Astrocyte (in vitro differentiated cells and primary cell): ENCODE results near the gene SLC35F1. TPM values are rescaled to one million over a fixed set of nuclear protein-coding genes. Genes with fewer than 3 reads are reported as not detected.

Experiments used
- DNase-seq: peaks from one replicate; pipeline ENCODE4 v3.0.0-alpha.2; 2010; ENCODE audit warnings: low read depth
- FAIRE-seq: peaks from 2 replicates; lab custom pipeline; 2011; peaks lifted over from hg19 to GRCh38; lab: Jason Lieb, UNC
- H2AFZ ChIP-seq: 2 replicates; pipeline ENCODE4 v1.6.0; 2012; ENCODE audit warnings: low read depth, low read length, inconsistent platforms
- H3K27ac ChIP-seq: 2 replicates; pipeline ENCODE4 v1.5.1; 2011; ENCODE audit warnings: low read depth, low read length, inconsistent platforms
- H3K27me3 ChIP-seq: 2 replicates; pipeline ENCODE4 v1.6.0; 2011; ENCODE audit warnings: low read length, inconsistent platforms; ENCODE audit not compliant: insufficient read depth
- H3K36me3 ChIP-seq: 2 replicates; pipeline ENCODE4 v1.5.1; 2011; ENCODE audit warnings: low read length, inconsistent platforms; ENCODE audit not compliant: insufficient read depth
- H3K4me1 ChIP-seq: 2 replicates; pipeline ENCODE4 v1.5.1; 2011; ENCODE audit warnings: low read length, inconsistent platforms; ENCODE audit not compliant: insufficient read depth
- H3K4me2 ChIP-seq: 2 replicates; pipeline ENCODE4 v1.6.0; 2012; ENCODE audit warnings: low read length, inconsistent platforms
- H3K4me3 ChIP-seq: 2 replicates; pipeline ENCODE4 v1.5.1; 2011; ENCODE audit warnings: low read depth, mild to moderate bottlenecking, low read length, inconsistent platforms; ENCODE audit not compliant: insufficient read depth
- H3K79me2 ChIP-seq: 2 replicates; pipeline ENCODE4 v1.6.0; 2012; ENCODE audit warnings: mild to moderate bottlenecking, low read length, inconsistent platforms; ENCODE audit not compliant: insufficient read depth
- H3K9ac ChIP-seq: 2 replicates; pipeline ENCODE4 v1.6.0; 2012; ENCODE audit warnings: mild to moderate bottlenecking, low read length, inconsistent platforms
- H3K9me3 ChIP-seq: 2 replicates; pipeline ENCODE4 v1.5.1; 2012; ENCODE audit warnings: low read depth, mild to moderate bottlenecking, low read length, inconsistent platforms; ENCODE audit not compliant: insufficient read depth
- H4K20me1 ChIP-seq: 2 replicates; pipeline ENCODE4 v1.6.0; 2012; ENCODE audit warnings: low read length, inconsistent platforms; ENCODE audit not compliant: insufficient read depth
- H3K27ac Mint-ChIP-seq: one replicate; pipeline ENCODE4 v1.8.0; 2021; ENCODE audit warnings: mild to moderate bottlenecking, mixed read lengths; ENCODE audit not compliant: unreplicated experiment
- H3K27me3 Mint-ChIP-seq: one replicate; pipeline ENCODE4 v1.8.0; 2021; ENCODE audit warnings: low read depth, mixed read lengths; ENCODE audit not compliant: unreplicated experiment
- H3K36me3 Mint-ChIP-seq: one replicate; pipeline ENCODE4 v1.8.0; 2021; ENCODE audit warnings: low read depth, mixed read lengths; ENCODE audit not compliant: unreplicated experiment
- H3K4me1 Mint-ChIP-seq: one replicate; pipeline ENCODE4 v1.8.0; 2021; ENCODE audit warnings: low read depth, mixed read lengths; ENCODE audit not compliant: unreplicated experiment
- H3K4me3 Mint-ChIP-seq: one replicate; pipeline ENCODE4 v1.8.0; 2021; ENCODE audit warnings: mild to moderate bottlenecking, moderate library complexity, mixed read lengths; ENCODE audit not compliant: unreplicated experiment
- H3K9me3 Mint-ChIP-seq: one replicate; pipeline ENCODE4 v1.8.0; 2021; ENCODE audit warnings: mild to moderate bottlenecking, mixed read lengths; ENCODE audit not compliant: unreplicated experiment
- EZH2 ChIP-seq: IDR thresholded peaks from 2 replicates; pipeline ENCODE4 v1.6.1; 2012; ENCODE audit warnings: mild to moderate bottlenecking, low read length, inconsistent platforms; ENCODE audit not compliant: insufficient read depth
- total RNA-seq: library from RNA; stranded (reverse); gene quantifications from 2 replicates; pipeline ENCODE4 v1.2.1, GENCODE V29; 2021
- TF ChIP-seq, protein P1 (sequence below): IDR thresholded peaks from 2 replicates; pipeline ENCODE4 v1.5.1; 2011; ENCODE audit warnings: low read depth, mild to moderate bottlenecking, inconsistent platforms, low read length, moderate library complexity; ENCODE audit not compliant: insufficient read depth

The SLC35F1 gene
- total RNA-seq, 1 donor from 2014 or later, result 1.0 TPM

DNA sequence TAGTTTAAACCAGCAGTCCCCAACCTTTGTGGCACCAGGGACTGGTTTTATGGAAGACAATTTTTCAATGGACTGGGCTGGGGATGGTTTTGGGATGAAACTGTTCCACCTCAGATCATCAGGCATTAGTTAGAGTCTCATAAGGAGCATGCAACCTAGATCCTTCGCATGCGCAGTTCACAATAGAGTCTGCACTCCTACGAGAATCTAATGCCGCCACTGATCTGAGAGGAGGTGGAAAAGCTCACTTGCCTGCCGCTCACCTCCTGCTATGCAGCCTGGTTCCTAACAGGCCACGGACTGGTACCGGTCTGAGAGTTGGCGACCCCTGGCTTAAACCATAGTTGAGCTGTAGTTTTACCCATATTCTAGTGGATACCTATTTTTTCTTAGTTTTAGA is 154.6 kb downstream of the SLC35F1 start:
- no peaks in the 10 kb centered on the region for H3K4me1 Mint-ChIP-seq
- Histone ChIP-seq H3K36me3 (no peaks in the 10 kb centered on the region), H2AFZ (no peak overlapping the region), H3K4me1 (no peaks in the 10 kb centered on the region), H3K27me3 (no peaks in the 10 kb centered on the region), H3K9ac (no peak overlapping the region), H3K27ac (no peak overlapping the region), H3K79me2 (no peaks in the 10 kb centered on the region), H3K4me2 (no peak overlapping the region), H3K9me3 (no peaks in the 10 kb centered on the region), H3K4me3 (no peak overlapping the region), H4K20me1 (no peaks in the 10 kb centered on the region)
- DNase-seq, result no peak
- FAIRE-seq, result no peak
- no peaks in the 10 kb centered on the region for H3K9me3 Mint-ChIP-seq
- no peak overlapping the region for H3K27ac Mint-ChIP-seq
- H3K36me3 Mint-ChIP-seq, result peaks cover 2% of the 10 kb centered on the region
- H3K4me3 Mint-ChIP-seq, result no peak overlapping the region
- TF ChIP-seq, protein P1, sequence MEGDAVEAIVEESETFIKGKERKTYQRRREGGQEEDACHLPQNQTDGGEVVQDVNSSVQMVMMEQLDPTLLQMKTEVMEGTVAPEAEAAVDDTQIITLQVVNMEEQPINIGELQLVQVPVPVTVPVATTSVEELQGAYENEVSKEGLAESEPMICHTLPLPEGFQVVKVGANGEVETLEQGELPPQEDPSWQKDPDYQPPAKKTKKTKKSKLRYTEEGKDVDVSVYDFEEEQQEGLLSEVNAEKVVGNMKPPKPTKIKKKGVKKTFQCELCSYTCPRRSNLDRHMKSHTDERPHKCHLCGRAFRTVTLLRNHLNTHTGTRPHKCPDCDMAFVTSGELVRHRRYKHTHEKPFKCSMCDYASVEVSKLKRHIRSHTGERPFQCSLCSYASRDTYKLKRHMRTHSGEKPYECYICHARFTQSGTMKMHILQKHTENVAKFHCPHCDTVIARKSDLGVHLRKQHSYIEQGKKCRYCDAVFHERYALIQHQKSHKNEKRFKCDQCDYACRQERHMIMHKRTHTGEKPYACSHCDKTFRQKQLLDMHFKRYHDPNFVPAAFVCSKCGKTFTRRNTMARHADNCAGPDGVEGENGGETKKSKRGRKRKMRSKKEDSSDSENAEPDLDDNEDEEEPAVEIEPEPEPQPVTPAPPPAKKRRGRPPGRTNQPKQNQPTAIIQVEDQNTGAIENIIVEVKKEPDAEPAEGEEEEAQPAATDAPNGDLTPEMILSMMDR, result no peak
- no peak for TF ChIP-seq EZH2
- H3K27me3 Mint-ChIP-seq, result no peaks in the 10 kb centered on the region

DNA sequence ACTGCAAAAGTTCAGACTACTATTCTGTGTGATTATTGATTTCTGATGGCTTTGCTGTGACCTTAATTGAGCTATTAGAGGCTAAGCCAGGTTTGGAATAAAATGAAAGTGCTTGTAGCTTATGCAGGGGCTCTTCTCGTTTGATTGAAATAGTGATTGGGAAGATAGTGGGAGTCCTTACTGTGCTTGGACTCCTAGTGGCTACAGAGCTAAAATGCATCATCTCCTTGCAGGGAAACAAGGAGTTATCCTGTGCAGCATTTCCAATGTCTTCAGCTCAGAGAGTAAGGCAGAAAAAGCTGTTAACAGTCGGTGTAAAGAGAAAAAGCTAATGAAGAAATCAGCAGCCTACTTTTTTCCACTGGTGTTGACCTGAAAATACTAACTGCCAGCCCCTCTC is 173.5 kb downstream of the SLC35F1 start:
- Mint-ChIP-seq H3K4me3 (no peak overlapping the region), H3K36me3 (no peaks in the 10 kb centered on the region), H3K9me3 (no peaks in the 10 kb centered on the region), H3K4me1 (no peaks in the 10 kb centered on the region), H3K27me3 (no peaks in the 10 kb centered on the region), H3K27ac (no peak overlapping the region)
- Histone ChIP-seq H2AFZ (no peak overlapping the region), H3K27ac (no peak overlapping the region), H3K9me3 (no peaks in the 10 kb centered on the region), H3K27me3 (no peaks in the 10 kb centered on the region), H3K4me2 (no peak overlapping the region), H3K4me1 (no peaks in the 10 kb centered on the region), H3K9ac (no peak overlapping the region), H4K20me1 (no peaks in the 10 kb centered on the region), H3K36me3 (no peaks in the 10 kb centered on the region), H3K79me2 (no peaks in the 10 kb centered on the region), H3K4me3 (no peak overlapping the region)
- TF ChIP-seq EZH2, result no peak
- TF ChIP-seq, protein P1, result no peak
- DNase-seq (no peak), FAIRE-seq (no peak)

DNA sequence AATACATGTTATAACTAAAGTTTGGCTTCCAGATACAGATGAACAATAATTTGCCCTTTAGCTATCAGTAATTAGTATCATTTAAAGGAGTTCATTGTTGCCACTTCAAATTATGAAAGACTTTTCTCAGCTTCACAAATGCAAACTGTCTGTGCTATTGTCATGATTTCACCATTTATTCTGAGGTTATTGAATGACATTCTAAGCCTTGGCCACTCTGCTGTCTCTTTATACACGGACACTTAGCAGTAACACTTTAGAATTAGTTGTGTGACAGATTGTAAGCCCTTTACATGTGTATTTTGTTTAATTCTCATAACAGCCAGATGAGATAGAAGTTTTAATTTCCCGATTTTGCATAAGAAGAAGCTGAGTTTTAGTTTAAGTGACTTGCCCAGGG is 176.6 kb downstream of the SLC35F1 start:
- Histone ChIP-seq H2AFZ (no peak overlapping the region), H3K9me3 (no peaks in the 10 kb centered on the region), H3K27ac (no peak overlapping the region), H3K4me1 (no peaks in the 10 kb centered on the region), H3K4me2 (no peak overlapping the region), H3K36me3 (no peaks in the 10 kb centered on the region), H4K20me1 (no peaks in the 10 kb centered on the region), H3K79me2 (no peaks in the 10 kb centered on the region), H3K4me3 (no peak overlapping the region), H3K27me3 (no peaks in the 10 kb centered on the region), H3K9ac (no peak overlapping the region)
- Mint-ChIP-seq H3K36me3 (no peaks in the 10 kb centered on the region), H3K4me1 (no peaks in the 10 kb centered on the region), H3K27me3 (no peaks in the 10 kb centered on the region), H3K4me3 (no peak overlapping the region), H3K27ac (no peak overlapping the region), H3K9me3 (no peaks in the 10 kb centered on the region)
- no peak for FAIRE-seq
- no peak for DNase-seq
- TF ChIP-seq, protein P1, result no peak
- TF ChIP-seq EZH2, result no peak
